ENCODE measurements around the gene CALML4.
"Not testable (repeated sequence)": the region's sequence is repeated elsewhere in the genome, so short reads cannot be mapped to it uniquely, and the experiment has no call there.

Gene CALML4

DNA sequence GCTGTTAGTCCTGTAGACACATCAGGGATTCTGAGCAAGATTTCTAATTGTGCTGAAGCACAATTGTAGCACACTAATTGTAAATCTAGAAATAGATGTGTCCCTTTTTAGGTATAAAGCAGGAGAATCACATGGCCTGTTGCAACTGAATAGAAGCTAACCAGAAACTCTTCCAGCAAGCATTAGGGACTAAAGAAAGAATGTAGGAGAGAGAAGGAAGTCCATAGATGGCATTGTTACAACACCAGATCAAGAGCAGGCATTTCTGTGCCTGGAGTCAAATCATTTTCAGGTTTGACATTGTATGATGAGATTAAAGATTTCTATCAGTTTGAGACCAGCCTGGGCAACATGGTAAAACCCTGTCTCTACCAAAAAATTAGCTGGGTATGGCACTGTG is 27.4 kb downstream of the CALML4 start:
- Histone ChIP-seq H3K27me3 (ENCODE audit: insufficient read depth, low read length) (no peaks in the 10 kb centered on the region), H3K27ac (ENCODE audit: low read length) (no peak overlapping the region), H3K9ac (ENCODE audit: low read depth, low read length) (no peak overlapping the region), H3K9me3 (ENCODE audit: insufficient read depth, low read depth, low read length) (no peaks in the 10 kb centered on the region), H3K4me3 (ENCODE audit: low read length) (no peak overlapping the region), H3K4me1 (ENCODE audit: insufficient read depth, low read length) (no peaks in the 10 kb centered on the region), H3K36me3 (ENCODE audit: insufficient read depth, low read depth, low read length) (peaks cover 65% of the 10 kb centered on the region)

DNA sequence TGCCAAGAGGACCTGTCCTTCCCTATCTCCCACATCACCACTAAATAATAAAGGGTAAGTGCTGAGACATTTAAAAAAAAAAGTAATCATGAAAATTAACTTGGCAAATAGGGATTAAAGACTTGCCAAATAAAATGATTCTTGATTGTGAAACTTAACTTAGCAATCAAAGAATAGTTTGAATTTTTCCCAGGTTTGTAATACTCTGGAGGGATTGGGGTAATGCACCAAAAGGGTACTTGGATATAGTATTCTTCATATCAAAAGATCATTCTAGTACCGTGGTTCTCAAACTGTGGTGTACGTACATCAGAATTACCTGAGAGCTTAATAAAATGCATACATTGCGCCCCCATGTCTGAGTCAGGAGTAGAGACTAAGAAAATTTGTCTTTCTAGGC is 28.5 kb downstream of the CALML4 start:
- no peaks in the 10 kb centered on the region for H3K4me1 ChIP-seq (ENCODE audit: insufficient read depth, low read length)
- no peak overlapping the region for H3K9ac ChIP-seq (ENCODE audit: low read depth, low read length)
- H3K36me3 ChIP-seq (ENCODE audit: insufficient read depth, low read depth, low read length) = peaks cover 58% of the 10 kb centered on the region
- no peak overlapping the region for H3K27ac ChIP-seq (ENCODE audit: low read length)
- H3K27me3 ChIP-seq (ENCODE audit: insufficient read depth, low read length) = no peaks in the 10 kb centered on the region
- no peak overlapping the region for H3K4me3 ChIP-seq (ENCODE audit: low read length)
- H3K9me3 ChIP-seq (ENCODE audit: insufficient read depth, low read depth, low read length) = no peaks in the 10 kb centered on the region

DNA sequence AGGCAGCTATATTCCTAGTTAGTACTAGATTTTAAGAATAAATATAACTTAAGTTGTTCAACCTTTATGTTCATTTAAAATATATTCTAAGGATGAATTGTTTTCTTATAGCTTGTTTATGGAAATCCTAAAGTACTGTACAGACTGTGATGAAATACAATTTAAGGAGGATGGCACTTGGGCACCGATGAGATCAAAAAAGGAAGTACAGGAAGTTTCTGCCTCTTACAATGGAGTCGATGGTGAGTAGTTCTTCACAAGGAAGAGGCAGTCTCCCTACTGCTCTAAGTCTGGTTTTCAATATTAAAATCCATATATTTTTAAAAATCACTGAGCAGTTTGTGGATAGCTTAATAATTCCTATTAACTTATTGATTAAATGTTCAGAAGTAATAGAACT is 29.6 kb downstream of the CALML4 start:
- Histone ChIP-seq H3K4me3 (ENCODE audit: low read length) (no peak overlapping the region), H3K9me3 (ENCODE audit: insufficient read depth, low read depth, low read length) (no peaks in the 10 kb centered on the region), H3K36me3 (ENCODE audit: insufficient read depth, low read depth, low read length) (peaks cover 49% of the 10 kb centered on the region), H3K27ac (ENCODE audit: low read length) (no peak overlapping the region), H3K9ac (ENCODE audit: low read depth, low read length) (no peak overlapping the region), H3K27me3 (ENCODE audit: insufficient read depth, low read length) (no peaks in the 10 kb centered on the region), H3K4me1 (ENCODE audit: insufficient read depth, low read length) (no peaks in the 10 kb centered on the region)

DNA sequence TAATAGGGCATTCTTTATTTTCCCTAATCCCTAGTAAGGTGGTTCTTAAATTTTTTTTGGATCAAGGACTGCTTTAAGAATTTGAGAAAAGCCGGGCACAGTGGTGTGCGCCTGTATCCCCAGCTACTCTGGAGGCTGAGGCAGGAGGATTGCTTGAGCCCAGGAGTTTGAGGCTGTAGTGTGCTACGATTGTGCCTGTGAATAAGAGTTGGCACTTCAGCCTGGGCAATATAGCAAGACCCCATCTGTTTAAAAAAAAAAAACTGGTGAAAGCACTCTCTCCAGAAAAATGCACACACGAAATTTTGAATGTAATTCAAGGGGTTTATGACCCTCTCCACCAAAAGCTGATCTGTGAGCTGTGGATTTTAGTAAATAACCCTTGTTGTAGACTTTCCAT is 32.0 kb downstream of the CALML4 start:
- peaks cover 40% of the 10 kb centered on the region for H3K36me3 ChIP-seq (ENCODE audit: insufficient read depth, low read depth, low read length)
- no peak overlapping the region for H3K9ac ChIP-seq (ENCODE audit: low read depth, low read length)
- no peak overlapping the region for H3K4me3 ChIP-seq (ENCODE audit: low read length)
- H3K4me1 ChIP-seq (ENCODE audit: insufficient read depth, low read length) = no peaks in the 10 kb centered on the region
- no peaks in the 10 kb centered on the region for H3K9me3 ChIP-seq (ENCODE audit: insufficient read depth, low read depth, low read length)
- no peaks in the 10 kb centered on the region for H3K27me3 ChIP-seq (ENCODE audit: insufficient read depth, low read length)
- H3K27ac ChIP-seq (ENCODE audit: low read length) = no peak overlapping the region

DNA sequence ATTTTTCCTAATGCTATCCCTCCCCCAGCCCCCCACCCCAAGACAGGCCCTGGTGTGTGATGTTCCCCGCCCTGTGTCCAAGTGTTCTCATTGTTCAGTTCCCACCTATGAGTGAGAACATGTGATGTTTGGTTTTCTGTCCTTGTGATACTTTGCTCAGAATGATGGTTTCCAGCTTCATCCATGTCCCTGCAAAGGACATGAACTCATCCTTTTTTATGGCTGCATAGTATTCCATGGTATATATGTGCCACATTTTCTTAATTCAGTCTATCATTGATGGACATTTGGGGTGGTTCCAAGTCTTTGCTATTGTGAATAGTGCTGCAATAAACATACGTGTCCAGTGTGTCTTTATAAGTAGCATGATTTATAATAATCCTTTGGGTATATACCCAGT is 33.1 kb downstream of the CALML4 start:
- H3K27me3 ChIP-seq (ENCODE audit: insufficient read depth, low read length); H3K4me3 ChIP-seq (ENCODE audit: low read length); H3K4me1 ChIP-seq (ENCODE audit: insufficient read depth, low read length); H3K9ac ChIP-seq (ENCODE audit: low read depth, low read length); H3K27ac ChIP-seq (ENCODE audit: low read length); H3K9me3 ChIP-seq (ENCODE audit: insufficient read depth, low read depth, low read length): not testable (repeated sequence)
- H3K36me3 ChIP-seq (ENCODE audit: insufficient read depth, low read depth, low read length) = peaks cover 30% of the 10 kb centered on the region

DNA sequence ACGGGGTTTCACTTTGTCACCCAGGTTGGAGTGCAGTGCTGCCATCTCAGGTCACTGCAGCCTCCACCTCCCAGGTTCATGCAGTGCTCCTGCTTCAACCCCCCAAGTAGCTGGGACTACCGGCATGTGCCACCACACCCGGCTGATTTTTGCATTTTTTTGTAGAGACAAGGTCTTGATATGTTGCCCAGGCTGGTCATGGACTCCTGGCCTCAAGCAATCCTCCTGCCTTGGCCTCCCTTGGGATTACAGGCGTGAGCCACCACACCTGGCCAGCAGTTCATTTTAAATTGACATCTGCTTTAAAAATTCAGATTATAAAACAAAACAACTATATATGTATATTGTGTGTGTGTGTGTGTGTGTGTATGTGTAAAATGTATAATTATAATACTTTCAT is 38.3 kb downstream of the CALML4 start:
- no peaks in the 10 kb centered on the region for H3K4me1 ChIP-seq (ENCODE audit: insufficient read depth, low read length)

DNA sequence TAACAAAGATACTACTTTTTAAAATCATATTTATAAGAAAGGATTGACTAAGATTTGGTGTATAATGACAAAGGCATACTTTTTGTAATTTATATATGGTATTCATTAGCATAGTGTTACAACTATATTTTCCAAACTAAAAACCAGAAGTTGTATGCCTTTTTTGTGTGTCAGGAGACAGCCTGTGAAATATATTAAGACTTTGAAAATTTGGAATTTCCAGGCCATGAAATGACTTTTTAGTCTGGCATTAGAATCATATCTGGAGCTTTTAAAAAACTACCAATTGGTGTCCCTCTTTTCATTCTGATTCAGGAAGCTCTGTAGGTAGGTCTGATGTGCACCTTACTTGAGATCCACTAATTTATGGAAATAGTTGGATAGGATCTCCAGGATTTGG is 41.9 kb downstream of the CALML4 start:
- H3K9ac ChIP-seq (ENCODE audit: low read depth, low read length) = no peak overlapping the region
- no peak overlapping the region for H3K4me3 ChIP-seq (ENCODE audit: low read length)
- H3K4me1 ChIP-seq (ENCODE audit: insufficient read depth, low read length) = no peaks in the 10 kb centered on the region
- peaks cover 37% of the 10 kb centered on the region for H3K36me3 ChIP-seq (ENCODE audit: insufficient read depth, low read depth, low read length)
- H3K27ac ChIP-seq (ENCODE audit: low read length) = no peak overlapping the region
- peaks cover 10% of the 10 kb centered on the region for H3K9me3 ChIP-seq (ENCODE audit: insufficient read depth, low read depth, low read length)
- no peaks in the 10 kb centered on the region for H3K27me3 ChIP-seq (ENCODE audit: insufficient read depth, low read length)

More for the DNA sequence above, 38.3 kb downstream of the CALML4 start:
- Histone ChIP-seq H3K27me3 (ENCODE audit: insufficient read depth, low read length) (no peaks in the 10 kb centered on the region), H3K36me3 (ENCODE audit: insufficient read depth, low read depth, low read length) (peaks cover 16% of the 10 kb centered on the region), H3K4me3 (ENCODE audit: low read length) (no peak overlapping the region), H3K27ac (ENCODE audit: low read length) (no peak overlapping the region), H3K9me3 (ENCODE audit: insufficient read depth, low read depth, low read length) (peaks cover 2% of the 10 kb centered on the region; the same call in 1 of the 2 replicates), H3K9ac (ENCODE audit: low read depth, low read length) (no peak overlapping the region)

DNA sequence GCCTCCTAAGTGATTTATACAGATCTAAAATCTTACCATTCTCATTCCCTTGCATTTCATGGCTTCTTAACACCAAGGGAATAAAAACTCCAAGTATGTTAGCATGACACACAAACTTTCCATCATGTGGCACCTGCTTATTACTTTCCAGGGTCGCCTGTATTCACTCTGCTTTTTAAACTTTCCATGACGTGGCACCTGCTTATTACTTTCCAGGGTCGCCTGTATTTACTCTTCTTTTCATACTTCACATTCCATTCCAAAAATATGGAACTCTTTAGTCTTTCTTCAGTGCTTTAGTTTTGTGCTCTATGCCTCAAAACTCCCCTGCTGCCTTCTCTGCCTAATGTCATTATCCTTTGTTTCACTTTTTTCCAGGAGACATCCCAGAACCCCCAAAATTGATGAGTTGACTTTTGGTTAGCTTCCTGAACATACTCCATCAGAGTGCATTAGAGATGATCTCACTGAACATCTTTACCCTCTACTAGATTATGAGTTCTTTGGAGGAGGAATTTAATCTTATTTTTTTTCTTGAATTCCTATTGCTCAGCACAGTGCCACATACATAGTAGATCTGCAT is 47.0 kb downstream of the CALML4 start:
- Histone ChIP-seq H3K36me3 (ENCODE audit: insufficient read depth, low read depth, low read length) (peaks cover 39% of the 10 kb centered on the region), H3K27ac (ENCODE audit: low read length) (no peak overlapping the region), H3K4me1 (ENCODE audit: insufficient read depth, low read length) (no peaks in the 10 kb centered on the region), H3K4me3 (ENCODE audit: low read length) (no peak overlapping the region), H3K9ac (ENCODE audit: low read depth, low read length) (no peak overlapping the region), H3K9me3 (ENCODE audit: insufficient read depth, low read depth, low read length) (peaks cover 10% of the 10 kb centered on the region), H3K27me3 (ENCODE audit: insufficient read depth, low read length) (no peaks in the 10 kb centered on the region)

DNA sequence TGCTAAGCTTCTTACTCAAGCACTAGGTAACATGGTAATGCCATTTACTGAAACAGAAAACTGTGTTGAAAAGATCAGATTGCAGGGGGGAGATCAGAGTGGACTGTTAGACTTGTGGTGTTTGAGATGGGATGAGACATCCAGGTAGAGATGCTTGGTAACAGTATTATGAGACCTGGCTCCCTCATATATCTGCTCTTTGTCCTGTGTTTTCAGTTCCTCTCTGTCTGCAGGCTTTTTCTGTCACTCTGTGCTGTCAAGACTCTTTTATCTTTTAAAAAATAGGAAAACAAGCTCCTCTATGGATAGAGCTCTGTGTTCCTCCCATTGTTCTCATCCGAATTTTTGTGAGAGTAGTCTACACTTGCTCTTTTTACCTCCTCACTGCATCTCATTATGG is 48.1 kb downstream of the CALML4 start:
- Histone ChIP-seq H3K27ac (ENCODE audit: low read length) (no peak overlapping the region), H3K9me3 (ENCODE audit: insufficient read depth, low read depth, low read length) (peaks cover 10% of the 10 kb centered on the region), H3K4me1 (ENCODE audit: insufficient read depth, low read length) (no peaks in the 10 kb centered on the region), H3K4me3 (ENCODE audit: low read length) (no peak overlapping the region), H3K9ac (ENCODE audit: low read depth, low read length) (no peak overlapping the region), H3K27me3 (ENCODE audit: insufficient read depth, low read length) (no peaks in the 10 kb centered on the region), H3K36me3 (ENCODE audit: insufficient read depth, low read depth, low read length) (peaks cover 33% of the 10 kb centered on the region)

DNA sequence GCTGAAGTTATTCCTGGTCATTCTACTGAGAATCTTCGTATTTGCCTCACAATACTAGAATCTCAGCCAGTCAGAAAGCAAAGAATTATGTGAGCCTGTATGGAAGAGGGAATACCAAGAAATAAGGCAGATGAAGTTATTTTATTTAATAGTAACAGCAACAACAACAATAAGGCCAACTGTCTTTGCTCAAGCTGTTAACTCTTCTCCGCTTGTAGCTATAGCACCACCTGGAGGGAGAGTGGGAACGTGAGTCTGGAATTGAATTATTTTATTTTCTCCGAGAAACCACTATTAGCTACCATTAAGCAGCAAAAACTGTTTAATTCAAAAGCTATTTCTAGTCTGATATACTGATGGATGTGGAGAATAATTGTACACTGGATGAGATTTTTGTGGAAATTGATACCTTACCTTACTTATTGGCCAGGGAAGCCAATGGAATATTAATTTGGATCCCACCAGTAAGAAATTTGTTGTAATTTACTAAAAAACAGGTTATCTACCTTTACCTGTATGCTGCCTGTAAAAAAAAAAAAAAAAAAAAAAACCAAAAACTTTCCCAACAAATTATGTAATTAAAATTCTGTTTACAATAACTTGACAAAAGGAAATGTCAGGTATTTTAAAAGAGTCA is 50.1 kb downstream of the CALML4 start:
- H3K9me3 ChIP-seq (ENCODE audit: insufficient read depth, low read depth, low read length) = no peaks in the 10 kb centered on the region
- no peaks in the 10 kb centered on the region for H3K27me3 ChIP-seq (ENCODE audit: insufficient read depth, low read length)
- no peak overlapping the region for H3K4me3 ChIP-seq (ENCODE audit: low read length)
- no peak overlapping the region for H3K9ac ChIP-seq (ENCODE audit: low read depth, low read length)
- H3K4me1 ChIP-seq (ENCODE audit: insufficient read depth, low read length) = no peaks in the 10 kb centered on the region
- peaks cover 20% of the 10 kb centered on the region for H3K36me3 ChIP-seq (ENCODE audit: insufficient read depth, low read depth, low read length)
- no peak overlapping the region for H3K27ac ChIP-seq (ENCODE audit: low read length)

DNA sequence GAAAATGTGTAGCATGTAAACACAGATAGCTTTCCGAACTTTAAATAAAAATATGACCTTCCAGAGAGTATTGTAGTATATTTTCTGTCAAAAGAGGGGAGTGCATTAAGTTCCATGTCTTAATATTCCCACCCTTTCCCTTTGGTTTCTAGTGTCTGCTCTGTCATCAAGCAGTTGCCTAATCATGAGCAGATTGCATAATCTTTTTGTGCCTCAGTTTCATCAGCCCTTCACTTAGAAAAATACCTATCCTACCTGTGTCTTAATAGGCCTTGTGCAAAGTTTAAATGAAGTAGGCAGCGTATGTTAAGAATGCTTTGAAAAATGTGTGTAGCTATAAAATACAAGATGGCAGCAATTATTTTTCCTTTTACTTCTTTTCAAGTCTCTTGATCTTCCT is 52.8 kb downstream of the CALML4 start:
- Histone ChIP-seq H3K9me3 (ENCODE audit: insufficient read depth, low read depth, low read length) (no peaks in the 10 kb centered on the region), H3K9ac (ENCODE audit: low read depth, low read length) (no peak overlapping the region), H3K4me1 (ENCODE audit: insufficient read depth, low read length) (no peaks in the 10 kb centered on the region), H3K36me3 (ENCODE audit: insufficient read depth, low read depth, low read length) (peaks cover 12% of the 10 kb centered on the region), H3K4me3 (ENCODE audit: low read length) (no peak overlapping the region), H3K27me3 (ENCODE audit: insufficient read depth, low read length) (no peaks in the 10 kb centered on the region), H3K27ac (ENCODE audit: low read length) (no peak overlapping the region)

DNA sequence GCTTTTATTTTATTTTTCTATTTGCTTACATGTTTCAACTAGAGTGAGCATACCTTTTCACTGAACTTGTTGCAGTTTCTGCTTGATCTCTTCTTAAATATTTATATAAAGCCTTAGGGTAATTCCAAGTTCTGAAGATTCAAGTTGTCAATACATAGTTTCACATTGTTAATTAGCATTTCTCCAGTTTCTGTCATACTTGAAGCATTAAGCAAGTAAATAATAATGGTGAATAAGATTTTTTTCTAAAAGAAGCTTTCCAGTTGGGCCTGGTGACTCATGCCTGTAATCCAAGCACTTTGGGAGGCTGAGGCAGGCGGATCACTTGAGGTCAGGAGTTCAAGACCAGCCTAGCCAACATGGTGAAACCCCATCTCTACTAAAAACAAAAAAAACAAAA is 53.9 kb downstream of the CALML4 start:
- Histone ChIP-seq H3K9me3 (ENCODE audit: insufficient read depth, low read depth, low read length) (no peaks in the 10 kb centered on the region), H3K27ac (ENCODE audit: low read length) (no peak overlapping the region), H3K27me3 (ENCODE audit: insufficient read depth, low read length) (no peaks in the 10 kb centered on the region), H3K36me3 (ENCODE audit: insufficient read depth, low read depth, low read length) (peaks cover 21% of the 10 kb centered on the region), H3K4me3 (ENCODE audit: low read length) (no peak overlapping the region), H3K9ac (ENCODE audit: low read depth, low read length) (no peak overlapping the region), H3K4me1 (ENCODE audit: insufficient read depth, low read length) (no peaks in the 10 kb centered on the region)
